ENCODE results near the gene DNAH10. TPM values are rescaled to one million over a fixed set of nuclear protein-coding genes. Genes with fewer than 3 reads are reported as not detected.

DNAH10 gene
- total and polyA plus RNA-seq, 2 donors: 0.14 to 0.90 TPM

DNA sequence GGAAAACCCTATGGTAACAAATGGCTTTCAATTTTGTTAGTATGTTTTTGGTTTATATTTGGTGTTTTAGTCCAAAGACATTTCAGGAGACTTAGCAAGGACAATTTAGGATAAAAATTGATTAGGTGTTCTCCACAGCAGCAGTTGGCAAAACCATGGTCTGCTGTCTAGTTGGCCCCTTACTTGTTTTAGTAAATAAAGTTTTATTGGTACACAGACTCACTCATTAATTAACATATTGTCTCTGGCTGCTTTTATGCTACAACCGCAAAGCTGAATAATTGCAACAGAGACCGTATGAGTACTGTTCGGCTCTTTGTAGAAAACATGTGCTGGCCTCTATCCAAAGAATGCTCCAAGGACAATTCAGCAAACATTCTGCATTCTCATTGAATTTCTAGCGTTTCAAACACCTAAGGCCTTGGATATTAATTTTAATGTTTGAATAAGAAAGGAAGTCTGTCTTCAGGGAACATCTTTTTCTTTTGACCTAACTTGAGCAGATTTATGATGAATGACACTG, 132.8 kb downstream of the DNAH10 start:
- Histone ChIP-seq H3K36me3 (ENCODE audit: insufficient read depth) (no peaks in the 10 kb centered on the region), H3K27ac (ENCODE audit: low read depth) (no peak overlapping the region), H3K4me1 (ENCODE audit: insufficient read depth) (no peaks in the 10 kb centered on the region), H3K4me3 (ENCODE audit: low read depth, low read length) (no peak overlapping the region)
- 70% methylated on average over 4 of the region's 4 CpGs for WGBS
- no peak for DNase-seq (ENCODE audit: extremely low spot score)

DNA sequence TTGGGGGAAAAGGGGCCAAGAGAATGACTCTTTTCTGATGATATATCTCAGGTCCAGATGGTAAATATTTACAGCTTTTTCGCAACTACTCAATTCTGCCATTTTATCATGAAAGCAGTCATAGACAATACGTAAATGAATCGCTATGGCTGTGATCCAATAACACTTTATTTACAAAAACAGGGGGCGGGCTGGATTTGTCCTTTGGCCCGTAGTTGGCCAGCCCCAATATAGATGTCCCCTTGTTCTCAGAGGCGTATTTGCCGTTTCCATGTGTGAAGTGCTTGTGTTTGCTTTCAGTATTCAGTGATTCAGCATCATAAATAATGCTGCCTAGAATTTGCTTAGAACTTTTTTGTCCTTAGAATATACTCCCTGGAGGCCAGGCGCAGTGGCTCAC, 133.3 kb downstream of the DNAH10 start:
- Histone ChIP-seq H3K4me1 (ENCODE audit: insufficient read depth) (no peaks in the 10 kb centered on the region), H3K36me3 (ENCODE audit: insufficient read depth) (no peaks in the 10 kb centered on the region), H3K27ac (ENCODE audit: low read depth) (no peak overlapping the region), H3K4me3 (ENCODE audit: low read depth, low read length) (no peak overlapping the region)
- WGBS: 79% methylated on average over 8 of the region's 8 CpGs
- DNase-seq (ENCODE audit: extremely low spot score): no peak

DNA sequence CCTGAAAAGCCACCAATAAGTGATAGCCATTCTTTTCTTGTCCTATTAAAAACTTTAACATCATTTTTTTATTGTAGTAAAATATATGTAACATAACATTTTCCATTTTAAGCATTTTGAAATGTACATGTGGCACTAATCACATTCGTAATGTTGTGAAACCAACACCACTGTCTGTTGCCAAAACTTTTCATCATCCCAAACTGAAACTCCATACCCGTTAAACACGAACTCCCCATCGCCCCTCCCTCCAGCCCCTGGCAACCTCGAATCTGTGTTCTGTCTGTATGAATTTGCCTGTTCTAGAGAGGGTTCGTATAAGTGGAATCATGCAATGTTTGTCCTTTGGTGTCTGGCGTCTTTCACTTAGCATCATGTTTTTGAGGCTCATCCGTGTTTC, 134.7 kb downstream of the DNAH10 start:
- Histone ChIP-seq H3K27ac (ENCODE audit: low read depth) (no peak overlapping the region), H3K36me3 (ENCODE audit: insufficient read depth) (no peaks in the 10 kb centered on the region), H3K4me1 (ENCODE audit: insufficient read depth) (no peaks in the 10 kb centered on the region), H3K4me3 (ENCODE audit: low read depth, low read length) (no peak overlapping the region)
- WGBS: 37% methylated on average over 8 of the region's 8 CpGs
- no peak for DNase-seq (ENCODE audit: extremely low spot score)

DNA sequence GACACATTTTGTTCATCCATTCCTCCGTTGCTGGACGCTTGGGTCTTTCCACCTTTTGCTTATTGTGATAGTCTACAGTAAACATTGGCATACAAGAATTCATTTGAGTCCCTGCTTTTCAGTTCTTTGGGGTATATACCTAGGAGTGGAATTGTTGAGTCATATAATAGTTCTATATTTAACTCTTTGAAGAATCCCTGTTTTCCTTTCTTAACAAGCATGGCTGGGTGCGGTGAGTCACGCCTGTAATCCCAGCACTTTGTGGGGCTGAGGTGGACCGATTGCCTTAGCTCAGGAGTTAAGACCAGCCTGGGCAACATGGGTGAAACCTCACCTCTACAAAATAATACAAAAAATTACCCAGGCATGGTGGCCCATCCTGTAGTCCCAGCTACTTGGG, 135.1 kb downstream of the DNAH10 start:
- WGBS: 73% methylated on average over 5 of the region's 5 CpGs
- no peak overlapping the region for H3K27ac ChIP-seq (ENCODE audit: low read depth)
- no peak overlapping the region for H3K4me3 ChIP-seq (ENCODE audit: low read depth, low read length)
- H3K4me1 ChIP-seq (ENCODE audit: insufficient read depth): no peaks in the 10 kb centered on the region
- no peaks in the 10 kb centered on the region for H3K36me3 ChIP-seq (ENCODE audit: insufficient read depth)
- DNase-seq (ENCODE audit: extremely low spot score): no peak

DNA sequence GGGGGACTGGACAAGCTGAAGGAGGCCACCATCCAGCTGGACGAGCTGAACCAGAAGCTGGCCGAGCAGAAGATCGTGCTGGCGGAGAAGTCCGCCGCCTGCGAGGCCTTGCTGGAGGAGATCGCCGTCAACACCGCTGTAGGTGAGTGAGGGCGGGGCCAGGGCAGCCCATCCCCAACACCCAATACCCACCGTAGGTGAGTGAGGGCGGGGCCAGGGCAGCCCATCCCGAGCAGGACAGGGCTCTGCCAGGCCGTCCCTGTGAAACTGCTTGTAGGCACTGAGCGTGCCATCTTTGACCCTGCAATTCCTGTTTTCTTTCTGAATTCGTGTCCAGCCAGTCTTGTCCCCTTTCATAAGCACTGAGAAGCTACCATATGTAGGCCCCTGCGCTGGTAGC, 136.6 kb downstream of the DNAH10 start:
- no peak overlapping the region for H3K4me3 ChIP-seq (ENCODE audit: low read depth, low read length)
- no peak for DNase-seq (ENCODE audit: extremely low spot score)

DNA sequence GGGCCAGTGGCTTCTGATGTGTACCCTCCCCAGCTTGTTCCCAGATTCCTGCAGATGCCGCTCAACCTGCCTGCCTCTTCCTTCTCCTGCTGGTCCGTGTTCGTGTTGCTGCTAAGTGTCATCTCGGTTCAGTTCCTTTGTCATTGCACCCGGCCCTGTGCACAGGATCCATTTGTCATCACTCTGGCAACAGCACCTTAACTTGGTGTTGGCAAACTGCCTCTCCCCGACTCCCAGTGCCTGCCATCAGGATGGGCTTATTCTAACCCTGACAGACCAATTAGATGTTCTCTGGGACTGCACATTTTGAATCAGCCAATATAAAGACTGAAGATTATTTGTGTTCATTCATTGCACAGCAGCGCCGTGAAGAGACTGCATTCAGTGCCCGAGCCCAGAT, 137.3 kb downstream of the DNAH10 start:
- Histone ChIP-seq H3K36me3 (ENCODE audit: insufficient read depth) (no peaks in the 10 kb centered on the region), H3K27ac (ENCODE audit: low read depth) (no peak overlapping the region), H3K4me1 (ENCODE audit: insufficient read depth) (no peaks in the 10 kb centered on the region), H3K4me3 (ENCODE audit: low read depth, low read length) (no peak overlapping the region)
- WGBS: 81% methylated on average over 9 of the region's 9 CpGs
- no peak for DNase-seq (ENCODE audit: extremely low spot score)

More for the DNA sequence above, 136.6 kb downstream of the DNAH10 start:
- WGBS: 88% methylated on average over 18 of the region's 18 CpGs
- Histone ChIP-seq H3K36me3 (ENCODE audit: insufficient read depth) (no peaks in the 10 kb centered on the region), H3K27ac (ENCODE audit: low read depth) (no peak overlapping the region), H3K4me1 (ENCODE audit: insufficient read depth) (no peaks in the 10 kb centered on the region)

DNA sequence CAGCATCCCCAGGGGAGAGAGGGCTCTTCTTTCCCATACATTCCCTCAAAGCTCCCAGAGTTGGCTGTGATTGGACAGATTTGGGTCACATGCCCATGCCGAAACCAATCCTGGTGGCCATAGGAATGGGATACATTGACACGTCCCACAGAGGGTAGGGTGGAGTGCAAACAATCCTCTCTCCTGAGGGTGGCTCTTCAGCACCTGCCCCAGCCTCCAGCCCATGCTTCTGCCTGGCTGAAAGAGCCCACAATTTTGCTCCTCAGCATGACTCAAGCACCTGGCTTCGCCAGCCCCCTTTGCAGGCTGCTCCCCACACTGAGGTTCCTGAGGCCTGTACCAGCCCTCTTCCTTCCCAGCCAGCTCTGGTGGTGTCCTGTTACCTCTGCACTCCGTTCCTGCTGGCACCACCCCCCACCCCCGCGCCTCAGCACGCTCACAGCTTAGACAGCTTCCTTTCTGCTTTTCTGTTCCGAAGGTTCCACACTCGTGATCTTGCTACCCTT, 138.8 kb downstream of the DNAH10 start:
- 40% methylated on average over 9 of the region's 9 CpGs for WGBS
- Histone ChIP-seq H3K4me3 (ENCODE audit: low read depth, low read length) (no peak overlapping the region), H3K4me1 (ENCODE audit: insufficient read depth) (no peaks in the 10 kb centered on the region), H3K27ac (ENCODE audit: low read depth) (no peak overlapping the region), H3K36me3 (ENCODE audit: insufficient read depth) (no peaks in the 10 kb centered on the region)
- no peak for DNase-seq (ENCODE audit: extremely low spot score)

DNA sequence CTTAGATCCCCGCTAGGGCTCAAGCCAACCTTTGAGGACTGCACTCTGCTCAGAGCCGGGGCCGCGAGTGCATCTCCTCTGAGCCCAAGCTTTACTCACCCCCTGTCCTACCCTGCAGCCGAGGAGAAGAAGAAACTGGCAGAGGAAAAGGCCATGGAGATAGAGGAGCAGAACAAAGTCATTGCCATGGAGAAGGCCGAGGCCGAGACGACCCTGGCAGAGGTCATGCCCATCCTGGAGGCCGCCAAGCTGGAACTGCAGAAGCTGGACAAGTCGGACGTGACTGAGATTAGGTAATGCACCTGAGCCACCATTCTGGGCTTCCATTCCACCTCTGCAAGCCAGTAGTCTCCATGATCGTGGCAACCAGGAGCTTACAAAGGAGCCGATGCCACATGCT, 140.7 kb downstream of the DNAH10 start:
- H3K27ac ChIP-seq (ENCODE audit: low read depth): no peak overlapping the region
- no peaks in the 10 kb centered on the region for H3K4me1 ChIP-seq (ENCODE audit: insufficient read depth)
- no peaks in the 10 kb centered on the region for H3K36me3 ChIP-seq (ENCODE audit: insufficient read depth)
- no peak for DNase-seq (ENCODE audit: extremely low spot score)
- no peak overlapping the region for H3K4me3 ChIP-seq (ENCODE audit: low read depth, low read length)
- 95% methylated on average over 13 of the region's 13 CpGs for WGBS

DNA sequence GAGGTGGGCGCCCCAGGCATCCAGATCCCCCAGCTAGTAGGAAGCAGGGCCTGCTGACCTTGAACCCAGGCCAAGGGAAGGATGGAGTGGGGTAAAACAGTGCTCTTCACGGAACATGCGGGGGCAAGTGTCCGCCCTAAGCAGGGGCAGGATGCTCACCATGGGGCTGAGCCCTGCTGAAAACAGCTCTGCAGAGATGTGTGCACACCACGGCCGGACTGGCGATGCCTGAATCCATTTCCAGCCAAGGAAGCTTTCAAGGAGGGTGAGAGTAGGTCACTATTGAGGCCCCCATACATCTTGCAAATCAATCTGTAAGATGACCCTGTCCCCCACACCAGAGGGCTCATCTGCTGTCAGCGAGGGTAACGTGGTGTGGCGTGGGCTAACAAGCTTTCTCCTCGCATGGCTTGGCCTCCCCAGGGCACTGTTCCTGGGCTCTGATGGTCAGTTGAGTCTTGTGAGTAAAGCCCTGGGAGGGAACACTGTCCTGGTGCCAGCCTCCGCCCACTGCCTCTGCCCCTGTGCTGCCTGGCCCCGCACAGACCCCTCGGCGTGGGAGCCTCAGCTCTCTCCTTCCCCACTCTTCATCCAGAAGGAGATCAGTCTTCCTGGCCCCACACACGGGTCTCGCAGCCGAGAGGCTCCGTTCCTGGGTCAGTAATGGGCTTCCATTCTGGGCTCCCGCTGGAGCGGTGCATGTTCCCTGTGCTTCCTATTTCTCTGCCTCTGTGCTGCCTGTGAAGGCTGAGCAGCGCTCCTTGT, 141.4 kb downstream of the DNAH10 start:
- WGBS: 83% methylated on average over 22 of the region's 22 CpGs
- Histone ChIP-seq H3K4me1 (ENCODE audit: insufficient read depth) (no peaks in the 10 kb centered on the region), H3K4me3 (ENCODE audit: low read depth, low read length) (no peak overlapping the region), H3K36me3 (ENCODE audit: insufficient read depth) (no peaks in the 10 kb centered on the region), H3K27ac (ENCODE audit: low read depth) (no peak overlapping the region)
- DNase-seq (ENCODE audit: extremely low spot score): no peak

DNA sequence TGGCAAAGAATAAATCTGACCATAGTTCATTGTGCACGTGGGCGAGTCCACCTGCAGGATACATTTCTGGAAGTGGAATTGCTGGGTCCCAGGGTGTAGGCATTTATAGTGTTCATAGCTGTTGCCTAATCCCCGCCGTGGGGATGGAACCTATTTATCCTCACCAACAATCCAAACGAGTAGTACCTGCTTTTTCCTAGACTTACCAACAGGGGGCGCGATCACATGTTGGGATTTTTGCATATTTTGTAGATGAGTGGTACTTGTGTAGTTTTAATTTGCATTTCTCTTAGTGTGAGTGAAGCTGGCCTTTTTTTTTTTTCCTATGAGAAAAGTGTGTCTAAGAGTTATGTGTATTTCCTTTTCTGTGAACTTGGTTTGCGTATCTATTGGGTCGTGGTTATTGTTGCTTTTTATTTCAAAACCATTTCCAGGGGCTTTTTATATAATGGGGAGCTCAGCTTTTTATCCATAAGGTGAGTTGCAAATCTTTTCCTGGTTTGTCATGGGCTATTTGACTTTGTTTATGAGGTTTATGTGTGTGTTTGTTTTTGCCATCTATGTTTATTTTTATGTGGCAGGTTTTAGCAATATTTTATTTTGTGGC, 143.3 kb downstream of the DNAH10 start:
- H3K4me3 ChIP-seq (ENCODE audit: low read depth, low read length): no peak overlapping the region
- H3K4me1 ChIP-seq (ENCODE audit: insufficient read depth): no peaks in the 10 kb centered on the region
- H3K27ac ChIP-seq (ENCODE audit: low read depth): no peak overlapping the region
- no peaks in the 10 kb centered on the region for H3K36me3 ChIP-seq (ENCODE audit: insufficient read depth)
- WGBS: 39% methylated on average over 9 of the region's 9 CpGs
- no peak for DNase-seq (ENCODE audit: extremely low spot score)

DNA sequence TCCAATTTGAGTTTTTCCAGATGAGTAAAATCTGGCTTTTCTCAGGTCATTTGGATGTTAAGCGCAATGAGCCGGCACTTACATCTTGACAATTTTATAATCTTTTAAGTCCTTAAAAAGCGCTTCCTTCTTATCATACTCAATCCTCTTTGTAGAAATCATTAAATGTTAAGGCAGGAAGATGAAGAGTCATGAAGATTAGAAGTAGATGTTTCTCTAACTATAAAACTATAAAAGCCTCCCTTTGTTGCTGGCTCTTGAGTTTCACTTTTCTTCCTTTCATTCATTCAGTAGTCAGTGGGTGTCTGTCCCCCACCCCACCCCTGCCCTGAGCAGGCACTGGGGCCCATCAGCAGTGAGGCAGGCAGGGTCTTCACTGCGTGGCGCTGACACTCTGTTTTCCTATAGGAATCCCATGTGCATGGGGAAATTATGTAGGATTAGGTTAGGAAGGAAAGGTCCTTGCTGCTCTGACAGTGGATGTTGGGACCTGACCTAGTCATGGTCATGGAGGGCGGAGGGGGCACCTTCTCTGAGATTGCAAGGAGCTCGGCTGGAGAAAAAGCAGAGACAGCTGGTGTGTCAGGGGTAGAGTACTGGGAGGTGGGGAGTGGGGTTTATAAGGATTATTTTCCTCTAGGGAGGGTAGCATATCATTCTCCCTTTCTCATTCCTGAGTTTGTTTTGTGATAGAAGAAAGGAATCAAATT, 144.8 kb downstream of the DNAH10 start:
- 91% methylated on average over 7 of the region's 7 CpGs for WGBS
- no peak overlapping the region for H3K27ac ChIP-seq (ENCODE audit: low read depth)
- no peaks in the 10 kb centered on the region for H3K4me1 ChIP-seq (ENCODE audit: insufficient read depth)
- DNase-seq (ENCODE audit: extremely low spot score): no peak
- H3K36me3 ChIP-seq (ENCODE audit: insufficient read depth): no peaks in the 10 kb centered on the region
- H3K4me3 ChIP-seq (ENCODE audit: low read depth, low read length): no peak overlapping the region

DNA sequence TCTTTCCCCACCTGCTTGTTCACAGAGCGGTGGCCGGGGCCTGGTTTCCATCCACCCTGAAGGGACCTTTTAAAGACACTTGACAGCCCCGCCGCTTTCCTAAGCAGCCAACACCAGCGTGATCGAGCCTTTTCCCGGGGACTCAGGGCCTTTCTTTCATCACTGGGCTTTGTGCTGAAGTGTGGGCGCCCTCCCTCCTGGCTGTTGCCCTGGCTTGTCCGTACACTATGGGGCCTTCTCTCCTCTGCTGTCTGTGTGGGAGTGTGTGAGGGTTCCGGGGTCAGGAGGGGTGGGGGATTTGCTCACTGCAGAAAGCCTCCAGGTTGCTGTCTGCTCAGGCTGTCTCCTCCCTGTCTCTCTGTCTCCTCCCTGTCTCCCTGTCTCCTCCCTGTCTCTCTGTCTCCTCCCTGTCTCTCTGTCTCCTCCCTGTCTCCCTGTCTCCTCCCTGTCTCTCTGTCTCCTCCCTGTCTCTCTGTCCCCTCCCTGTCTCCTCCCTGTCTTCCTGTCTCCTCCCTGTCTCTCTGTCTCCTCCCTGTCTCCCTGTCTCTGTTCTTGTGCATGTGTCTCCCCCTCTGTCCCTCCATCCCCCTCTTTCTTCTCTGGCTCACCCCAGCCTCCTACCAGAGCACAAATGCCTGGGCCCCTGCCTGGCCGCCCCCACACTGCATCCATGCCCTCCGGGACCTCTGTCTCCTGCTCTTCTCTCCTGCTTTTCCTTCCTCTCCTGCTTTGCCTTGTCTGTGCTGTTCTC, 145.8 kb downstream of the DNAH10 start:
- no peaks in the 10 kb centered on the region for H3K4me1 ChIP-seq (ENCODE audit: insufficient read depth)
- no peaks in the 10 kb centered on the region for H3K36me3 ChIP-seq (ENCODE audit: insufficient read depth)
- H3K27ac ChIP-seq (ENCODE audit: low read depth): no peak overlapping the region
- H3K4me3 ChIP-seq (ENCODE audit: low read depth, low read length): no peak overlapping the region
- DNase-seq (ENCODE audit: extremely low spot score): no peak
- 51% methylated on average over 12 of the region's 12 CpGs for WGBS
